GM19239 (cell line): Measurements from ENCODE around the gene ZNRF3.
A peak's percentile ranks its signal among the peaks of the same experiment; 100 is the strongest.

ENCODE experiments used
- DNase-seq: peaks from one replicate; pipeline ENCODE4 v3.0.0; 2011; ENCODE audit warnings: low spot score; ENCODE audit not compliant: insufficient read length
- FAIRE-seq: peaks from 2 replicates; lab custom pipeline; 2011; peaks lifted over from hg19 to GRCh38; lab: Jason Lieb, UNC

The ZNRF3 gene

GRCh38 chr22:29050457-29050856 lies 167.1 kb downstream of the ZNRF3 start:
- no peak for FAIRE-seq
- DNase-seq = no peak

DNA sequence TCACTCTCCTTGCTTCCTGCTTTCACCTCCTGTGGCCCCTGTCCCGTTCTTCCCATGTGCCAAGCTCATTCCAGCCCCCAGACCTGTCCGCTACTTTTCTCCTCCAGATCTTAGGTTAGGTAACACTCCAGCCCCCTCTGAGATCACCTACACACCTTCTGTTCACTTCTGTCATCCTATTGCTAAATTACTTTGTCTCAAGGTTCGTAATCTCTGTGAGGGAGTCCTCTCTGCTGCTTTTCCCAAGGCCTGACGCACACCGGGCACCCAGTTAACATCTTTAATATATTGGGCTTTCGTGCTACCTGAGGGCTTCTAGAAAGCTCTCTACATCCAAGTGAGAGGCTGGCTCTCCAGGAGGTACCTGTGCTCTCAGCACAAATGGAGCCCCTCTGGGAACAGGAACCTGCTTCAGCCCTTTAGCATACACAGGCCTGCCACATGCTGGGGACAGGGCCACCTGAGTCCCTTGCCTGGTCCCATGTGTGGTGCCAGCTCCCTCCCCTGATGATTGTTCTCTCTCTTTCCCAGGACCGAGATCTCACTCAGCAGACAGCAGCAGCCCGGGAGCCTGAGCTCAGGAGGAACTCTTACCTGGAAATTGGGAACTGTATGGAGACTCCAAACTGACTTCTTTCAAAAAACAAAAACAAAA lies 169.8 kb downstream of the ZNRF3 start:
- FAIRE-seq = no peak
- DNase-seq = no peak

GRCh38 chr22:29054251-29054767 lies 170.9 kb downstream of the ZNRF3 start:
- DNase-seq (no peak), FAIRE-seq (no peak)

DNA sequence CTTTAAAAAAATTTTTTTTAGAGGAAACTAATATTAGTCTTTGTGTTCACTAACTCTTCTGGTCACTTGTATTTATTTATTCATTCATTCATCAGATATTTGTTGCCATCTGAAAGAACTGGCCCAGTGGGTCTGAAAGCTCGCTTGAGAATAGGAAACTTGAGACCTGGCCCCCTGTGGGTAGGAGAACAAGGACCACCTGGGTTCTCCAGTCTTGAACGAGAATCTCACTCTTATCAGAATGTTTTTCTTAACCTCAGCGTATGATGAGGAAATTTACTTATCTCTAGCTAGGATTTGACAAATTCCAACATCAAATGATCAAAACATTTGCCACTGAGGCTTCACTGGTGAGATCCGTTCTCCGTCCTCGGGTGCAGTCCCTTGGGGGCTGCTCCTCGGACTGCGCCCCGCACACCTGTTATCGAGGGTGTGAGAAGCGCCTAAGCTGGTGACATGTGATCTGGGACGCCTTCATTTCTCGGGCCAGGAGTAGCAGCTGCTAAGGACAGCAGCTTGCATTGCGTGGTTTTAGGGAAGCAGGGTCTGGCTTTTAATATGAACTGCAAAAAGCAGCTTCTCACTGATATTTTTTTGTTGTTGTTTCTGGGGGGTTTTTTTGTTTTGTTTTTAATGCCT lies 171.9 kb downstream of the ZNRF3 start:
- no peak for FAIRE-seq
- DNase-seq = no peak

GRCh38 chr22:29056472-29056871 lies 173.1 kb downstream of the ZNRF3 start:
- DNase-seq (no peak), FAIRE-seq (no peak)

GRCh38 chr22:29060251-29060869 lies 177.0 kb downstream of the ZNRF3 start:
- FAIRE-seq (no peak), DNase-seq (no peak)

GRCh38 chr22:29060931-29061330 lies 177.6 kb downstream of the ZNRF3 start:
- DNase-seq (no peak), FAIRE-seq (no peak)

DNA sequence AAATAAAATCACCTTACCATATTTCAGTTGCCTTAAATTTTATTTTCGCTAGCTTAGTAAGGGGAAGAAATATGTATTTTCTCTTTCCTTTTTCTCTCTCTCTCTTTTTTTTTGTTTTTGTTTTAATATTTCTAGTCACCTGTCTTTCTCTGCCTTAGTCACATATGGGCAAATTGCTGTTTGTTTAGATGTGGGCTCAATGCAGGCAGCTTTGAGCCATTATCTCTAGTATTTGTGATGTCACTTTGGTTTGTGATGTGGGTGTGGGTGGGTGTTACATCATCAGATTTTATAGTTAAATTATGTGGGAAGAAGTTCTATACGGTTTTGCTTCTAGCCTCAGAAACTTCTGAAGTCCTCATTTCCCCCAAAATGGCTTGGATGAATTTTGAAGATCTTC lies 178.4 kb downstream of the ZNRF3 start, which contains the start of gene C22orf31:
C22orf31 (minus strand) TSS at position 59 of the 400 bp plus-strand sequence; CDS start at position 20, 39 bp downstream.
- FAIRE-seq (no peak), DNase-seq (no peak)

- FAIRE-seq = no peak
- no peak for DNase-seq
Observed at GRCh38 chr22:29062286-29062821, 179.0 kb downstream of the ZNRF3 start.

- FAIRE-seq (no peak), DNase-seq (no peak)
Observed at GRCh38 chr22:29065468-29066190, 182.3 kb downstream of the ZNRF3 start.

DNA sequence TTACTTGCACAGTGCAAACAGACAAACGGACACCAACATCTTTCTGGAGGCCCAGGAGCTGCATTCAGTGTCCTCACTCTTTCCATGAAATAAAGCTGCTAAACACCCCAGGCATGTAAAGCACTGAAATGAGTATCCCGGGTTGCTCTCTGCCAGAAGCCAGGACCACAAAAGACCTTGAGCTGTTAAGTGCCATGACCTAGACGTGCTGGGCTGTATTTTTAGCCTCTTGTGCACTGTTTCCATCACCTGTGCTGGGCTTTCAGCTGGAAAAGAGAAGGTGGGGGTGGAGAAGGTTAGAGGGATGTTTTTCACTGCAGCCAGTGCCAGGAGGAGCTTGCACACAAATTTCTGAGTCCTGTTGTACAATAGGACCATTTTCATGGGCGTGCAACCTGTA lies 186.1 kb downstream of the ZNRF3 start:
- FAIRE-seq (no peak), DNase-seq (no peak)

DNA sequence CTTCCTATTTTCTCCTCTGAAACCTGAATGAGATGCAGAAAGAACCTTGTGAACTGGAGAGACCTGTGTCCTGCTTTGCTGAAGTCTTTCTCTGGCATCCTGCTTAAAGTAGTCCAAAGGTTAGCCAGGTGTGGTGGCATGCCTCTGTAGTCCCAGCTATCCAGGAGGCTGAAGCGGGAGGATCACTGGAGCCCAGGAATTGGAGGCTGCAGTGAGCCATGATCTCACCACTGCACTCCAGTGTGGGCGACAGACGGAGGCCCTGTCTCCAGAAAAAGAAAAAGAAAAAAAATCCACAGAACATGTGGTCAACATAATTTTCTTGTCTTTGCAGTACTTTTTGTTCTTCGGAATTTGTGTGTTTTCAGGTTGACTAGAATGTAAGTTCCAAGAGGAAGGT lies 187.1 kb downstream of the ZNRF3 start:
- DNase-seq = no peak
- FAIRE-seq = no peak

- no peak for DNase-seq
- no peak for FAIRE-seq
Observed at GRCh38 chr22:29071261-29072045, 188.1 kb downstream of the ZNRF3 start.

GRCh38 chr22:29072193-29072978 lies 189.0 kb downstream of the ZNRF3 start:
- DNase-seq (no peak), FAIRE-seq (peak; percentile 79)

DNA sequence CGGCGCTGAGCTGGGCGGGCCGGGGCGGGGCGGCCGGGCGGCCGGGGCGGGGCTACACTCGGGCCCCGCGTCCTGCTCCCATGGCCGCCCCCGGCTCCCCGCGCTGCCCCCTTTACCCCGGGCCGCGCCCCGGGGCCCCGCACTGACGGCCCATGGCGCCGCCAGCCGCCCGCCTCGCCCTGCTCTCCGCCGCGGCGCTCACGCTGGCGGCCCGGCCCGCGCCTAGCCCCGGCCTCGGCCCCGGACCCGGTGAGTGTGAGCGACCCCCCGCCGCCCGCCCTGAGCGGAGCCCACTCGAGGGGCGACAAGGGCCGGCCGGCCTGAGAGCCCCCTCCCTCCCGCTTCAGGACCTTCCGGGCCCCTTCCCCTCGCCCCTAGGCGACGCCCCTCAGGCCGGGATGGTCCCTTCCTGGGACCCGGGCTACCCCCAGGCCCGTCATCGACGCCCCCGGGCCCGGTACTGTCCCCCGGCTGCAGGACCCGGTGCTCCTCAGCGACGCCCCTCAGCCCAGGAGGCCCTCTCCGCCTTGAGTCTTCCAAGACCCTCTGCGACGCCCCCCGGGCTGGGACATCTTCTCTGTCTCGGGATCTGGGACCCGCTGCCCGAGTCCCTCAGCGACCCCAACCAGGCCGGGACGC lies 189.7 kb downstream of the ZNRF3 start, which contains the start of gene KREMEN1:
KREMEN1 (plus strand) TSS at position 57 of the 639 bp plus-strand sequence; CDS start at position 153, 96 bp downstream.
- DNase-seq = peak; percentile 93
- FAIRE-seq = no peak

GRCh38 chr22:29073618-29074275 lies 190.4 kb downstream of the ZNRF3 start:
- DNase-seq = no peak

DNA sequence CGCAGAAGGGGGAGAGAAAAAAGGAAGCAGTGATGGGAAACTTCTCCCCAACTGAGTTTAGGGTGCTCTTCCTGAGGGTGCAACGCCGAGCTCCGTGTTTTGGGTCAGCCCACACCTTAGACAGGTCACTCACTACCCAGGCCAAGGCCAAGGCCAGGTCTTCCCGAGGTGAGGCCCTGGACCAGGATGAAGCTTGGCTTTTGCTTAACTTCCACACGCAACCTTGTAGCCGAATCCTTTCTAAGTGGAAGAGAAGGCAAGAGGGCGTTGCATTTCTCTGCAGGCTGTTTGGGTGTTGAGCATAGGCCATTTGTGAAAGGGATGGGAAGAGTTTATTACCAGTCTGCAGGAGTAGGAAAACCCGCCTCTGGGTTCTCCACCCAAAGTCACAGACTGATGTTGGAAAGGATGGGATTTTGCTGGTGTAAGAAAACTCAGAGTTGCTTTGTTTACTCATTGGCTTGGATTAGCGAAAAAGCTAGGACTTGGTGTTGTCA lies 191.0 kb downstream of the ZNRF3 start:
- FAIRE-seq (no peak), DNase-seq (no peak)

More at GRCh38 chr22:29073618-29074275, 190.4 kb downstream of the ZNRF3 start:
- FAIRE-seq = no peak
